Suppressor macrophage (primary cell): ENCODE measurements around the gene ALX4.

ENCODE experiments used
- DNase-seq, 4 experiments: peaks; one replicate each; pipeline ENCODE4 v3.0.0-alpha.2; 2020 to 2022

Gene ALX4

DNA sequence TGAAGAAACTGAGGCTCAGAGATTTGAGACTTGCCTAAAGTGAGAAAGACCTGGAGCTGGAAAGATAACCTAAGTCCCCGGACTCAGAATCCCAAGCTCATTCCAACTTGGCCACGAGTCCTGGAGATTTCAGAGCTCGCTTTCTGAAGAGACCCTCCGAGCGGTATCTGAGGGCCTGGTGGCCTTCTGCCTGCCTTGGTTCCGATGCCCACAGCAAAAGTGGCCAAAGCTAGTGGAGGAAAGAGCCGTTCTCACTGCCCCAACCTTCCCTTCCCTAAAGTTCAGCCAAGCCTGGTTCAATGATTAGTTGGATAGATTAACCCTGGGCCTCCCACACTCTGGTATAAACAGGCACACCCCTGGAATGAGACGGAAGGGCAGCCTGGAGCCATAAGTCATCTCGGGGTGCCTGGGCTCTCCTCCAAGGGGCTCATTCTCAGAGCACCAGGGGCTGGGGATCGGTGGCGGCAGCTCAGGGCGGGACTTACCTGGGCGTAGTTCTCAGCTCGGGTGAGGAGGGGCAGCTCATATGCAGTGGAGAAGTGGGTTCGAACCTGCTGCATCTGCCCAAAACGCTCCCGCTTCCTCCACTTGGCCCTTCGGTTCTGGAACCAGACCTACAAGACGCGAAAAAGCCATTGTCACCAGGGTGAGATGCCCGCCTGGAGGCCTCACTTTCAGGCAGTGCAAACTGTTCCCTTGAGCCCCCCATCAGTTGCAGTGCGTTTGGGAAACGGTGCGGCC is 42.8 kb downstream of the ALX4 start:
- DNase-seq: no peak

- no peak for DNase-seq
Observed at GRCh38 chr11:44266056-44266780, 43.7 kb downstream of the ALX4 start.

- no peak for DNase-seq
Observed at GRCh38 chr11:44264761-44265160, 45.2 kb downstream of the ALX4 start.

- DNase-seq: no peak
Observed at GRCh38 chr11:44264438-44264749, 45.5 kb downstream of the ALX4 start.

DNA sequence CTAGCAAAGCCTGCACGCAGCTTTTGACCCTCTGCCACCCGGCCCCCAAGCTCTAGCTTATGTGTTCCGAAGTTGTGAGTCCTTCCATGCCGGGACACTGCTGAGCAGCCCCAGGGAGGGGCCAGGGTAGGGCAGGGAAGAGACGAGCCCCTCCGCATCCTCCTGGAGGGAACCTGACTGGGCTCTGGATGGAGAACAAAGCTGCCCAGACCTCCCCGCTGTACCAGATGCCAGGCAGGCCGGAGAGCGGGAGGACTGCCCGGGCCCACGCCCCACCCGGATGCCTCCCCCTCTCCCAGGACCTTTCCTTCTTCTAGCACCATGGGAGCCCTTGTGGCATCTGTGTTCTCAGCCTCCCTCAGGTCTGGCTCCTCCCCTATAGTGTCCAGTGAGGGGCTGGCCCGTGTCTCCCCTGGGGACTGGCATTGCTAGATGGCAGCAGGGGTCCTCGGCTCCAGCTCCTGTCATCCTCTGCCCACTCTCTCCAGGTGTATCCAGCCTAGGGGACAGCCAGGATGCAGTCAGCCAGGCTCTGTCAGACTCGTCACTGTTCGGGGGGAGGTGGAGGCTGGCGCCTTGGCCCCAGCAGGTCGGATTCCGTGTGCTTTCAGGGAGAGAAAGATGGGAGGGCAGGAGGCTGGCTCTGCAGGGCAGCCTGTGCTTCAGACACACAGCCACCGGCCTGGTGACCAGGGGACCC is 46.1 kb downstream of the ALX4 start:
- no peak for DNase-seq

GRCh38 chr11:44261800-44262591 is 47.9 kb downstream of the ALX4 start:
- no peak for DNase-seq

- DNase-seq: no peak
Observed at GRCh38 chr11:44260081-44260480, 49.9 kb downstream of the ALX4 start.

DNA sequence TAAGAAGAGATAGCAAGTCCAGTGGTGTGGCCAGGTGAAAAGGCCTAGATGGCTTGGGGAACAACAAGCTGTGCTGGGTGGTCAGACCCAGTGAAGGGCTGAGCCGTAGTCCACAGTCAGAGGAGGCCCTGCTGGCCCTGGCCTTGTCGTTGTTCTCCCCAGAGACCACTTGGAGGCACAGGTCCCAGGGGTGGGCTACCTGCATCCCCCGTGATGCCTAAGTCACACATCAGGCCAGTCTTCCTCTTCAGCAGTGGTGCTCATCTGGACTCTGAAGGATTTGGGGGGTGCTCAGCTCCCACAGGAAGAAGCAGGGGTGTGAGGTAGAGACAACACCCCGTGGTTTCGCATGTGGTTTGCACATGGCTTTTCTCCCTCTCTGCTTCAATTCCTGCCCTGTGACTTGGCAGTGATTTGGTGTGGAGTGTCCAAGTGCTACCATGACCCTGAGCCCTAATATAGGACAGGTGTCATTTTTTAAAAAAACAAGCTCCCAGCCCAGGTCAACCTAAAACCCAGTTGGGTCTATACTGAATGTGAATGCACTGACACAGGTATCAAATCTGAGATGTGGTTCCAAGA is 51.0 kb downstream of the ALX4 start:
- DNase-seq: no peak

DNA sequence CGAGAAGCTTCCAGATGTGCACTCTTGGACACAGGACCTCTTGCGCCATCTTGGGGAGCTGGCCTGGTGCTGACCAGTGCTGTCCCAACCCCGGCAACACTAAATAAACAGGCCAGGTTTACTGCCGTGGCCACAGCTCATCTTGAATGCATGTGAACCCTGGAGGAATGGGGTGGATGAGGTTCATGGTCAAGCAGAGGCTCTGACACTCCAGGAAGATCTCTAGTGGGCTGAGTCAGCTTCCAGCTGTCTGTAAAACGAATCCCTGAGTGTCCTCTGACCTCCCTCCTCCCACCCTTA is 51.8 kb downstream of the ALX4 start:
- no peak for DNase-seq

GRCh38 chr11:44257338-44258189 is 52.4 kb downstream of the ALX4 start:
- no peak for DNase-seq

- no peak for DNase-seq
Observed at GRCh38 chr11:44256673-44257291, 53.2 kb downstream of the ALX4 start.

- DNase-seq: no peak
Observed at GRCh38 chr11:44255406-44256071, 54.4 kb downstream of the ALX4 start.

- no peak for DNase-seq
Observed at GRCh38 chr11:44252999-44253602, 56.8 kb downstream of the ALX4 start.

- DNase-seq: no peak
Observed at GRCh38 chr11:44250421-44250820, 59.5 kb downstream of the ALX4 start.

GRCh38 chr11:44248109-44248508 is 61.8 kb downstream of the ALX4 start:
- DNase-seq: no peak

DNA sequence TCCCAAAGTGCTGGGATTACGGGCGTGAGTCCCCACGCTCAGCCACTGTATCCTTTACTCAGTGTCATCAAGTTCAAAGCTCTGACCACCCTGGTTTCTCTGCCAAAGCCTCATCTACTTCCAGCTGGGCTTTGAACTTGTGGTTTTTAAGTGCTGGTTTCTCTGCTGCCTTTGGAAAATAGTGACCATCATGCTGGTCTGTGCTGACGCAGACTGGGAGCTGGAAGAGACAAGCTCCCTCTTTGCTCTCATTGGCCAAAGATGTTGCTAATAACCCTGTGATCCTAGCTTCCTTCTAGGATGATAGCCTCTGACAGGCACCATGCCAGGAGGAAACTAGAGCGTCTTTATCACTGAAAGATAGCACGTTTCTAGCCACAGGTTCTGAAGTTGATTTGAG is 62.4 kb downstream of the ALX4 start:
- no peak for DNase-seq

DNA sequence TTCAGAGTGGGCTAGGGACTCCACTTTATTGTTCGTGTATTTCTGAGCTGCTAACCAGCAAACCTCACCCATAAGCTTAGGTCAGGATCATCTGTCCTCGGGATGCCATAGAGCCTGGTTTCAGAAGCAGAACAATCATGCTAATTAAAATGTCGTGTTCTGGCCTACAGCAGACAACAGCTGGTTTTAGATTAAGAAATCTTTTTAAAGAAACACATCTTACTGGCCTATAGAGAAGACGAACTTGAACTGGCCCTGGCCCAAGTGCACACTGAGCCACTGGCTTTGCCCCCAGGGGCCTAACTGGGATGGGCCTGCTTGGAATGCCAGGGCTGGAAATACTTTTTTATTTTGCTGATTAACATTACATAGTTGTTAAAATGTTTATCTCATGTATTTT is 63.2 kb downstream of the ALX4 start:
- no peak for DNase-seq

- no peak for DNase-seq
Observed at GRCh38 chr11:44244639-44245310, 65.2 kb downstream of the ALX4 start.

GRCh38 chr11:44243595-44244343 is 66.2 kb downstream of the ALX4 start:
- no peak for DNase-seq
